ENCODE measurements around the gene MRPS23. TPM values are rescaled to one million over a fixed set of nuclear protein-coding genes. Genes with fewer than 3 reads are reported as not detected.

MRPS23 gene
- total and polyA plus RNA-seq, 2 of the 4 experiments (the other 2 are of a cell fraction): 23.5 to 37.3 TPM

DNA sequence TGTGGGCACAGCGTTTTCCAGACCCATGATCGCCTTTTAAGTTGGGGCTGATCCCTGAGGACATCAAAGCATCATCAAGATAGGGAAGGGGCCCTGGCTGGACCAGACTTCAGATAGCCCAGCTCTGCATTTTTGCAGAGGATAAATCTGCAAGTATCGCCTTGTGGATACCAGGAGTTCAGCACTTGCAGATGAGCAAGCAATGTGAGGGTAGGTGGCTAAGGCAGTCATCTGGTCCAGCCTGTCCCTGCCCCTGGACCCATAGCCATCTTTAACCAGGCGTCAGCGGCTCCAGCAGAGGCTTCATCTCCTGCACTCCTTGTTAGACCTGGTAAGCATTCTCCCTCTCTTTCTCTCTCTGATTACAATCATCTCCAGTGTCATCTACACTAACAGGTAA, 9.0 kb upstream of the MRPS23 start (continued):
- TF ChIP-seq, protein P1, sequence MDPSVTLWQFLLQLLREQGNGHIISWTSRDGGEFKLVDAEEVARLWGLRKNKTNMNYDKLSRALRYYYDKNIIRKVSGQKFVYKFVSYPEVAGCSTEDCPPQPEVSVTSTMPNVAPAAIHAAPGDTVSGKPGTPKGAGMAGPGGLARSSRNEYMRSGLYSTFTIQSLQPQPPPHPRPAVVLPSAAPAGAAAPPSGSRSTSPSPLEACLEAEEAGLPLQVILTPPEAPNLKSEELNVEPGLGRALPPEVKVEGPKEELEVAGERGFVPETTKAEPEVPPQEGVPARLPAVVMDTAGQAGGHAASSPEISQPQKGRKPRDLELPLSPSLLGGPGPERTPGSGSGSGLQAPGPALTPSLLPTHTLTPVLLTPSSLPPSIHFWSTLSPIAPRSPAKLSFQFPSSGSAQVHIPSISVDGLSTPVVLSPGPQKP (IDR thresholded peaks at IDR 0.05; ENCODE audit: borderline replicate concordance, low read depth, low read length): no peak

DNA sequence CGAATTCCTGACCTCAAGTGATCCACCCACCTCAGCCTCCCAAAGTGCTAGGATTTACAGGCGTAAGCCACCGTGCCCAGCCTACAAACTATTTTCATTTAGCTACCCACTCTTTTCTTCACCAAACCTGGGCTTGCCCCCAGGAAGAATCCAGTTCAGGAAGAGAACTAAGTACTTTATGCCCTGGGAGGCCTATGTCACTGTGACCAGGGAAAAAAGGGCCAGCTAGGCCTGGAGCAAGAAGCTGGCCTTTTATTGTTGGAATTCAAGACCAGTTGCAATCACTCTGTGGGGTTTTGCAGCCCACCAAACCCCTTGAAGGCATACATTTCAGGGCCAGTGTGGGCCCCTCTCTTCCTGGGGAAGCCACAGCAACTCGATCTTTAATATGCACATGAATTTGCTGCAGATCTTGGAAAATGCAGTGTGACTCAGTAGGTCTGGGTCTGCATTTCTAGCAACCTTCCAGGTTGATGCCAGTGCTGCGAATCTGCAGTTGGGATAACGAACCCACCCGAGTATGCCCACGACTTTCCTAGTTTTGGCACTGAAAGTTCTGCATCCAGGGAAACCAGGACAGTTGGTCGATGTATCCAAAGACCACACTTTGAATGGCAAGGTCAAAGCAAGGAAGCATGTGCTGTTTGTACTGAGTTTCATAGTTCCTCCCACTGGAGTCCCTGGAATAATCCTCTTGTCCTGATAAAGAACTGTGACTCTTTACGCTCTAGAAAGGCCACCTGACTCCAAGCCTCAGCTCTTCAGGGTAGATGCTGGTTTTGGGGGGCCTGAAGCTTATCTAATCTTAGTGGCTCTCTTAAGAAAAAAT, 7.2 kb upstream of the MRPS23 start:
- intact Hi-C loops (cut with micrococcal nuclease): no loop called here
- peak overlapping the region; percentile 8; the same call in 1 of the 2 replicates for H2AK5ac ChIP-seq (ENCODE audit: low read depth, low read length)
- H3K27ac ChIP-seq (ENCODE audit: insufficient read depth, low read length): no peak overlapping the region
- no peak overlapping the region for H2BK15ac ChIP-seq (ENCODE audit: low read depth, low read length)
- H3K79me1 ChIP-seq (ENCODE audit: low read depth in 1 of 2, low read length in 2 of 2): peaks cover 0 to 1% of the 10 kb centered on the region in 2 experiments; a peak in 1 of 4 replicates
- no peak overlapping the region for H3K9ac ChIP-seq (ENCODE audit: low read depth, low read length)
- no peak overlapping the region for H4K5ac ChIP-seq (ENCODE audit: low read depth, low read length)
- H4K91ac ChIP-seq (ENCODE audit: insufficient read depth, low read depth, low read length): no peak overlapping the region; the same call in 1 of the 2 replicates
- no peaks in the 10 kb centered on the region for H3K27me3 ChIP-seq (ENCODE audit: control insufficient read depth, insufficient read depth, low read length)
- H2AFZ ChIP-seq (replicated peaks; ENCODE audit: low read length, poor library complexity): no peak overlapping the region
- peak overlapping the region; percentile 71 for H2AK9ac ChIP-seq (replicated peaks; ENCODE audit: low read depth, low read length, poor library complexity)
- dilution Hi-C loops (cut with HindIII; ENCODE audit: low sequenced_read_pairs, unreplicated experiment): loop anchor here (25.0 kb wide), 1 partner anchor 130 kb away; the partner anchor contains the start of gene VEZF1
- no peak overlapping the region for H2BK5ac ChIP-seq (ENCODE audit: low read depth, low read length, poor library complexity, severe bottlenecking)
- ChIA-PET POLR2A (ENCODE audit: unreplicated experiment) (interaction anchor here (0.9 kb wide), 1 partner anchor 98 kb away, joined by 3 read pairs; the partner anchor contains the start of gene CUEDC1), CTCF (interaction anchor here (0.8 to 4.6 kb wide), 7 partner anchors 18 to 143 kb away, joined by 3 to 26 read pairs (median 4); no protein-coding TSS in a partner anchor)
- H2BK120ac ChIP-seq (ENCODE audit: low read depth, low read length): no peak overlapping the region
- no peak overlapping the region for H3K56ac ChIP-seq (ENCODE audit: extremely low read depth, insufficient read depth, low read length)
- H3K4me2 ChIP-seq (ENCODE audit: low read depth, low read length): no peak overlapping the region
- H3K9me3 ChIP-seq (ENCODE audit: control insufficient read depth, insufficient read depth, low read length): no peaks in the 10 kb centered on the region
- H3K4me1 ChIP-seq (ENCODE audit: control insufficient read depth, insufficient read depth, low read length): peaks cover 12% of the 10 kb centered on the region
- no peak overlapping the region for H3K23ac ChIP-seq (ENCODE audit: low read depth, low read length)
- H4K8ac ChIP-seq (ENCODE audit: low read depth in 2 of 2, low read length in 2 of 2): no peak overlapping the region
- WGBS, 2 experiments (ENCODE audit: extremely low coverage in 2 of 2, insufficient read length in 1 of 2): 95% methylated on average over 6 of the region's 10 CpGs; no CpG with 5 or more reads in 1 of the 2 experiments
- no peak overlapping the region for H3K4ac ChIP-seq (ENCODE audit: low read depth, low read length)
- H3K9me1 ChIP-seq (ENCODE audit: insufficient read depth, low read length): no peaks in the 10 kb centered on the region
- no peak overlapping the region for H3K18ac ChIP-seq (ENCODE audit: low read depth, low read length)
- no peak overlapping the region for H3K4me3 ChIP-seq (ENCODE audit: insufficient read depth, low read depth, low read length)
- no peak for ATAC-seq (ENCODE audit: low read depth)
- no peak for DNase-seq
- no peaks in the 10 kb centered on the region for H3K36me3 ChIP-seq (ENCODE audit: control insufficient read depth, insufficient read depth, low read length)
- BruUV-seq (replicated peaks): no TSS peak
- H4K20me1 ChIP-seq (ENCODE audit: insufficient read depth, low read length): no peaks in the 10 kb centered on the region
- no peak overlapping the region for H3K14ac ChIP-seq (replicated peaks; ENCODE audit: low read depth, low read length)
- H2BK20ac ChIP-seq (ENCODE audit: low read depth, low read length): no peak overlapping the region
- in situ Hi-C loops (cut with MboI; ENCODE audit: low sequenced_read_pairs): loop anchor here (5.0 to 25.0 kb wide), 3 partner anchors 140 to 480 kb away; partner anchors contain the start of gene TSPOAP1
- TF ChIP-seq CEBPB (IDR thresholded peaks at IDR 0.05; ENCODE audit: low read depth, low read length): no peak
- TF ChIP-seq, protein P2, sequence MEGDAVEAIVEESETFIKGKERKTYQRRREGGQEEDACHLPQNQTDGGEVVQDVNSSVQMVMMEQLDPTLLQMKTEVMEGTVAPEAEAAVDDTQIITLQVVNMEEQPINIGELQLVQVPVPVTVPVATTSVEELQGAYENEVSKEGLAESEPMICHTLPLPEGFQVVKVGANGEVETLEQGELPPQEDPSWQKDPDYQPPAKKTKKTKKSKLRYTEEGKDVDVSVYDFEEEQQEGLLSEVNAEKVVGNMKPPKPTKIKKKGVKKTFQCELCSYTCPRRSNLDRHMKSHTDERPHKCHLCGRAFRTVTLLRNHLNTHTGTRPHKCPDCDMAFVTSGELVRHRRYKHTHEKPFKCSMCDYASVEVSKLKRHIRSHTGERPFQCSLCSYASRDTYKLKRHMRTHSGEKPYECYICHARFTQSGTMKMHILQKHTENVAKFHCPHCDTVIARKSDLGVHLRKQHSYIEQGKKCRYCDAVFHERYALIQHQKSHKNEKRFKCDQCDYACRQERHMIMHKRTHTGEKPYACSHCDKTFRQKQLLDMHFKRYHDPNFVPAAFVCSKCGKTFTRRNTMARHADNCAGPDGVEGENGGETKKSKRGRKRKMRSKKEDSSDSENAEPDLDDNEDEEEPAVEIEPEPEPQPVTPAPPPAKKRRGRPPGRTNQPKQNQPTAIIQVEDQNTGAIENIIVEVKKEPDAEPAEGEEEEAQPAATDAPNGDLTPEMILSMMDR (conservative IDR thresholded peaks at IDR 0.05; ENCODE audit: low read depth, low read length): no peak
- no peak for TF ChIP-seq RAD21 (IDR thresholded peaks at IDR 0.05; ENCODE audit: low read length)
- TF ChIP-seq RCOR1 (IDR thresholded peaks at IDR 0.05; ENCODE audit: insufficient replicate concordance, low read length): no peak
- TF ChIP-seq FOS (IDR thresholded peaks at IDR 0.05; ENCODE audit: low read depth, low read length): no peak
- no peak for TF ChIP-seq BHLHE40 (IDR thresholded peaks at IDR 0.05; ENCODE audit: low read depth, low read length)
- no peak for TF ChIP-seq MAFK (IDR thresholded peaks at IDR 0.05; ENCODE audit: low read depth, low read length)
- TF ChIP-seq MAZ (IDR thresholded peaks at IDR 0.05; ENCODE audit: borderline replicate concordance, low read depth, low read length): no peak
- TF ChIP-seq NFE2L2 (IDR thresholded peaks at IDR 0.05; ENCODE audit: low read depth, low read length): no peak
- TF ChIP-seq CHD1 (IDR thresholded peaks at IDR 0.05; ENCODE audit: low read depth, low read length): no peak
- TF ChIP-seq POLR2A (IDR thresholded peaks at IDR 0.05; ENCODE audit: low read depth, low read length): no peak

Measured in IMR-90 (cell line).